Umbilical cord (tissue), 2 donors: Measurements from ENCODE around the gene ADM2. TPM values are rescaled to one million over a fixed set of nuclear protein-coding genes. Genes with fewer than 3 reads are reported as not detected.

Source experiments
- DNase-seq: peaks from one replicate; pipeline ENCODE4 v3.0.0-alpha.2; 2015; ENCODE audit warnings: low spot score
- total RNA-seq: library from RNA; depleted of rRNA; stranded (reverse); fragments of >200 nt; gene quantifications from one replicate; pipeline ENCODE4 v1.2.3, GENCODE V29; 2014; ENCODE audit warnings: low replicate concordance; ENCODE audit not compliant: insufficient read depth

ADM2 gene
- total RNA-seq, 1 donor from 2014 or later, result 0.72 TPM

- no peak for DNase-seq
These were observed 2.9 kb downstream of the ADM2 start for GRCh38 chr22:50483977-50484853.

- no peak for DNase-seq
These were observed 4.1 kb downstream of the ADM2 start for GRCh38 chr22:50485221-50486131.

- DNase-seq, result no peak
These were observed 5.4 kb downstream of the ADM2 start, which contains the start of gene MIOX for GRCh38 chr22:50486561-50487289. Gene MIOX, plus strand, starts transcription at chr22:50486859. Its CDS starts 39 bp downstream, at chr22:50486898.

- no peak for DNase-seq
These were observed 6.1 kb downstream of the ADM2 start for GRCh38 chr22:50487290-50488005.

- DNase-seq, result no peak
These were observed 6.8 kb downstream of the ADM2 start for GRCh38 chr22:50488006-50488677.

- no peak for DNase-seq
These were observed 7.5 kb downstream of the ADM2 start for GRCh38 chr22:50488886-50489285.

- no peak for DNase-seq
These were observed 8.3 kb downstream of the ADM2 start for GRCh38 chr22:50489363-50490243.

- DNase-seq, result no peak
These were observed 9.4 kb downstream of the ADM2 start for GRCh38 chr22:50490531-50491308.

GRCh38 chr22:50497093-50497492 is 15.8 kb downstream of the ADM2 start:
- DNase-seq, result no peak

GRCh38 chr22:50498322-50498890 is 17.1 kb downstream of the ADM2 start:
- DNase-seq, result peak; percentile 53

- DNase-seq, result no peak
These were observed 19.1 kb downstream of the ADM2 start for GRCh38 chr22:50500452-50500851.

GRCh38 chr22:50502096-50502495 is 20.8 kb downstream of the ADM2 start:
- DNase-seq, result no peak

GRCh38 chr22:50502628-50503474 is 21.5 kb downstream of the ADM2 start:
- no peak for DNase-seq

- DNase-seq, result no peak
These were observed 22.3 kb downstream of the ADM2 start for GRCh38 chr22:50503475-50504145.

GRCh38 chr22:50504369-50505211 is 23.2 kb downstream of the ADM2 start:
- no peak for DNase-seq

GRCh38 chr22:50505276-50505775 is 24.0 kb downstream of the ADM2 start:
- no peak for DNase-seq
